HG03095 (cell line): ENCODE results near the gene DNAJB1.
"Not testable (repeated sequence)": the region's sequence is repeated elsewhere in the genome, so short reads cannot be mapped to it uniquely, and the experiment has no call there.

Experiments used
- ATAC-seq: cut with Tn5 transposase; IDR thresholded peaks from one replicate; pipeline ENCODE4 v1.9.1; 2021; ENCODE audit warnings: moderate library complexity; ENCODE audit not compliant: unreplicated experiment

DNAJB1 gene

DNA sequence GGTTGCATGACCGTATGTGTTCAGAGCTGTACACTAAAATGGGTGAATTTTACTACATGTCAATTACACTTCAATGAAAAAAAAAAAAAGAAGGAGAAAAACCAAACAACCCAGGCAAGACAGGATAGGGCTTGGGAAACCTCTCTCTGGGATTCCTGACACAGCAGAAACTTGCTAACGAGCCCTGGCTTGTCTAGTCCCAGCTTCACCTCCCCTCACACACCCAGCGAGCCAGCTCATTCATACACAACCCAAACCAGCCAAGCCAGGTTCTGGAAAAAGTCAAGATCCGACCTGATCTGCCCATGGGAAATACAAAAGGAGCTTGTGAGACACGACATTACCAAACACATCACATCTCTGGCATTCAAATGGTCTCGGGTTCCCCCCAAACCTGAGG lies 7.5 kb upstream of the DNAJB1 start:
- no peak for ATAC-seq

GRCh38 chr19:14520543-14520942 lies 2.3 kb upstream of the DNAJB1 start:
- no peak for ATAC-seq

- ATAC-seq, result no peak
Measured at GRCh38 chr19:14519860-14520407, 1.7 kb upstream of the DNAJB1 start.

DNA sequence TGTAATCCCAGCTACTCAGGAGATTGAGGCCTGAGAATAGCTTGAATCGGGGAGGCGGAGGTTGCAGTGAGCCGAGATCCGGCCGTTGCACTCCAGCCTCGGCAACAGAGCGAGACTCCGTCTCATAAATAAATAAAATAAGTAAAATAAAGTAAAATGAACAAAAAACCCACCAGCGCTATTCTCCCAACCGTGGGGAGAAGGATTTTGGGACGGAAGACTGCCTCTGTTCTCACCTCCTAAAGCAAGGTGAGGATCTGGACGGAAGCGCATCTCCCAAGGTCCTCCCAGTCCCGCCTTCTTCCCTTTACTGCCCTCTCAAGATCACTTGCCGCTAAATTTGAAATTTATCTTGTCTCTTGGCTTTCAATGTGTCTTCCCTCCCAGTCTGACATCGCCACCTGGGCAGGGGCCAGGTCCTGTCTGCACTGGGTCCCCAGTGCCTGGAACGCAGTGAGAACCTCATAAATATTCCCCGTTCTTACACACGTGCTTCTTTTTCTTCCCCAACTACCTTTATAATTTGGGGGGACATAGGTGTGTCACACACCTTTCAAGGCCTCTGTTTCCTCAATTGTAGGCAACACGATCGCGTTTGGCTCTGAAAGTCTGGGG lies 1.2 kb upstream of the DNAJB1 start:
- no peak for ATAC-seq

- no peak for ATAC-seq
Measured at GRCh38 chr19:14517446-14517839, 754 bp downstream of the DNAJB1 start.

DNA sequence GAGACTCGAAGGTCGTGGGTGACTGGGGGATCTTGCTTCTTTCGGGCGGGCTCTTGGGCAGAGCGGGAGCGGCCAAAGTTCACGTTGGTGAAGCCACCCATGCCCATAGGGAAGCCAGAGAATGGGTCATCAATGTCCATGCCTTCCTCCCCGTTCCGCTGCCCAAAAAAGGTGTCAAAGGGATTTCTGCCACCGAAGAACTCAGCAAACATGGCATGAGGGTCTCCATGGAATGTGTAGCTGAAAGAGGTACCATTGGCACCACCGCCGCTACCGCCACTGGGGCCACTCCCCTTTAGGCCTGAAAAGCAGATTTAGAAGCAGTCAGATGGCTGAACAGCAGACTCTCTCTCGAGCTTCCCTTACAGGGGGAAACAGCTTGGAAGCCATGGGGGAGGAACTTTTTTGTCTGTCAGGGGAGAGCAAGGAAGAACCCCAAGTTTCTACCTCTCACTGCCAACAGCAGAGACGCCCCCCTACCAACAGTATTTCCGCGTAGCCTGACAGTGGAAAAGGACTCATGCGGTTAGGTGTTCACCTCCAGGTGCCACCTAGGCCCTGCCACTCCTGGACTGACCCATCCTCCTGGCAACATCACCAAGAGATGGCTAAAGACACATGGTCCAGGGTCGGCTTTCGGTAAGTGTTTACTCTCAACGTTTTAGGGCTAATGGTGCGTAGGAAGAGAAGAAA lies 1.3 kb downstream of the DNAJB1 start:
- ATAC-seq, result no peak

DNA sequence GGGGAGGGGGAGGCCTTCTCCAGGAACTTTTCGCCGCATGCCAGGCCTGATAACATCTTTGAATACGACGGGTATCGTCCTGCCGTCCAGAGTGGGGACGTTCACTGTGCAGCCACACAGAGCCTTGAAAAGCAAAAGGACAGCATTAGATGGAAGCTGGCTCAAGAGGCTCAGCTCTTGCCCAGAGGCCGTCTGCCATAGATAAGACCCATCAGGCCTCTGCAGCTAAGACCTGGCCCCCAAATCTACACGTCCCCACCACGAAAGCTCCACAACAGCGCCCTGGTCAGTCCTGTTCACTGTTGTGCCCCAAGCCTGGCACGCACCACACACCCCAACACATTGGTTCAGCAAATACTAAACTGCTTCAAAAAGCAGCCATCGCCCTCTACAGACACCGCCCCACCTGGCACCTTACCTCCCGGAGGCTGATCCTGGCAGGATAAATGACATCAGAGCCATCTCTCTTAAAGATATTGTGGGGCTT lies 2.1 kb downstream of the DNAJB1 start:
- ATAC-seq, result no peak

- no peak for ATAC-seq
Measured at GRCh38 chr19:14515501-14516047, 2.6 kb downstream of the DNAJB1 start.

- ATAC-seq, result no peak
Measured at GRCh38 chr19:14514215-14514863, 3.9 kb downstream of the DNAJB1 start.

- ATAC-seq, result no peak
Measured at GRCh38 chr19:14512406-14512961, 5.7 kb downstream of the DNAJB1 start.

DNA sequence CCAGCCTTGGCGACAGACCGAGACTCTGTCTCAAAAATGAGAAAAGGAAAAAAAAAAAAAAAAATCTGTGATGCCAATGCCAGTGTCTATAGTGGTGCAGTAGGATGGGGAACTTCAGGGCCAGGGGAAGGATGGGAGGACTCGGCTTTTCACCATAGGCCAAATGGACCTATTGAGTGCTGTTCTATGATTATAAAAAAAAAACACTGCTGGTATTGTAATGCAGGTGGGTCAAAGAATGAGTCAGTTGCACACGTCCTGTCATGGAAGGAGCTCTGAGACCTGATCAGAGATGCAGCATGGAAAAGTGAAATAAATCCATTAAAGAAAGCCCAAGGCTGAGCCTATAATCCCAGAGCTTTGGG lies 7.0 kb downstream of the DNAJB1 start:
- no peak for ATAC-seq

- ATAC-seq, result no peak
Measured at GRCh38 chr19:14510311-14511228, 7.6 kb downstream of the DNAJB1 start.

DNA sequence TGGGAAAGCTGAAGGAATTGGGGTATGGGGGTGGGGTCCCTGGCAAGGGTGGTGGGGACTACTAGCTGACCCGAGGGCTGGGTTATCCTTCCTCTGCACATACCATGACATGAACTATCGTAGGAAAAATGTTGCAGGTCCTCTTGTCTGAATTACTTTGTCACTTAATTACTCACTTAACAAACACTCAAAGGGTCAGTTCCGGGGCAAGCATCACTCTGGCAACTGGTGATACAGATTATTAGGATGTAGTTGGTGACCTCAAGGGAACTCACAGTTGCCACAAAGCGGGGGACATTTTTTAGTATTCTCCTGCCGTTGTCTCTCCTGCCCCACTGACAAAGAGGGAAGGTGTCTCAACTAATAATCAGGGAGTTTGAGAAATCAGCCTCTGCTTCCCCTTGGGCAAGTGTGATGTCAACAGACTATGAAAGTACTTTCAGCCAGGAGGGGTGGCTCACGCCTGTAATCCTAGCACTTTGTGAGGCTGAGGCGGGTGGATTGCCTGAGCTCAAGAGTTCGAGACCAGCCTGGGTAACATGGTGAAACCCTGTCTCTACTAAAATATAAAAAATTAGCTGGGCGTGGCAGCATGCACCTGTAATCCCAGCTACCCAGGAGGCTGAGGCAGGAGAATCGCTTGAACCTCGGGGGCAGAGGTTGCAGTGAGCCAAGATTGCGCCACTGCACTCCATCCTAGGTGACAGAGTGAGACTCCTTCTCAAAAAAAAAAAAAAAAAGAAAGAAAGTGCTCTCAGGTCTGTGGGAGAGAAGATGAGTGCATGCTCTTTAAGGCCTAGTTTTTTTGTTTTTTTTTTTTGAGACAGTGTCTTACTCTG lies 10.3 kb downstream of the DNAJB1 start:
- no peak for ATAC-seq

- no peak for ATAC-seq
Measured at GRCh38 chr19:14505488-14506239, 12.5 kb downstream of the DNAJB1 start.

DNA sequence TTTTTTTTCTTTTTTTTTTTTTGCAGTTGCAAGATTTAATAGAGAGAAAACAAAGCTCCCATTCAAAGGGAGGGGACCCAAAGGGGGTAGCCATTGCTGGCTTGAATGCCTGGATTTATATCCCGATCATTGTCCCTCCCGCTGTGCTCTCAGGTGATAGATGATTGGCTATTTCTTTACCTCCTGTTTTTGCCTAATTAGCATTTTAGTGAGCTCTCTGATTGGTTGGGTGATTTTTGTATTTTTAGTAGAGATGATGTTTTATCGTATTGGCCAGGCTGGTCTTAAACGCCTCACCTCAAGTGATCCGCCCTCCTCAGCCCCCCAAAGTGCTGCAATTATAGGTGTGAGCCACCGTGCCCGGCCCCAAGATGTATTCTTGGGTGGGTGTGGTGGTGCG lies 13.6 kb downstream of the DNAJB1 start:
- ATAC-seq, result not testable (repeated sequence)

GRCh38 chr19:14503285-14503684 lies 14.9 kb downstream of the DNAJB1 start:
- no peak for ATAC-seq

DNA sequence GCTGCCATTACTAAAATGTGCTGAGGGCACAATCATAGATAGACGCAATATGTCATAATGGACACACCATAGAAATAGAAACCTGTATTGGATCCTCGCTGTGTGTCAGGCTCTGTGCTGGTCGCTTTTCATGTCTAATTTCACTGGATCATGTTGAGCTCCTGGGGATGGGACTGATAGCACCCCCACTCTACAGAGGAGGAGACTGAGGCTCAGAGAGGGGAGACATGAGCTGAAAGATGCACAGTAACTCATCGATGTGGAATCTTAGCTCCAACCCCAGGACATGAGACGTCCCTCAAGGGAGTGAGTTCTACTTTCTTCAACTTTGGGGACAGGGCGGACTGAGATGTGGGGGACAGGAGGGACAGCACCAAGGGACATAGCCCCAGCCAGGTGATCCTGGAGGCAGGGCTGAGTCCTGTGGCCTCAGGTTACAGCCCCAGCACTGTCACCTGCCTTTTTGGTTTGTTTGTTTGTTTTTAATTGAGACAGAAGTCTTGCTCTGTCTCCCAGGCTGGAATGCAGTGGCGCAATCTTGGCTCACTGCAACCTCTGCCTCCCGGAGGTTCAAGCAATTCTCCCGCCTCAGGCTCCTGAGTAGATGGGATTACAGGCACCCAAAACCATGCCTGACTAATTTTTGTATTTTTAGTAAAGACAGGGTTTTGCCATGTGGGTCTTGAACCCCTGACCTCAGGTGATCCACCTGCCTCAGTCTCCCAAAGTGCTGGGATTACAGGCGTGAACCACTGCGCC lies 15.7 kb downstream of the DNAJB1 start:
- no peak for ATAC-seq
